HG03175 (cell line): ENCODE data around the gene C1orf174.

Experiments
- ATAC-seq: cut with Tn5 transposase; IDR thresholded peaks from one replicate; pipeline ENCODE4 v1.9.1; 2021; ENCODE audit warnings: mild to moderate bottlenecking, moderate library complexity; ENCODE audit not compliant: unreplicated experiment

C1orf174 gene

GRCh38 chr1:3898475-3898735, 1.7 kb downstream of the C1orf174 start:
- no peak for ATAC-seq

GRCh38 chr1:3896396-3897000, 3.6 kb downstream of the C1orf174 start:
- ATAC-seq, result no peak

- ATAC-seq, result no peak
Measured at GRCh38 chr1:3895951-3896325, 4.1 kb downstream of the C1orf174 start.

- ATAC-seq, result no peak
Measured at GRCh38 chr1:3895279-3895950, 4.7 kb downstream of the C1orf174 start.

GRCh38 chr1:3894626-3895278, 5.3 kb downstream of the C1orf174 start:
- no peak for ATAC-seq

- no peak for ATAC-seq
Measured at GRCh38 chr1:3893190-3893589, 6.9 kb downstream of the C1orf174 start.

- ATAC-seq, result no peak
Measured at GRCh38 chr1:3892748-3893147, 7.3 kb downstream of the C1orf174 start.

GRCh38 chr1:3891329-3891865, 8.7 kb downstream of the C1orf174 start:
- ATAC-seq, result no peak

- peak; percentile 56 for ATAC-seq
Measured at GRCh38 chr1:3890389-3891328, 9.4 kb downstream of the C1orf174 start.

GRCh38 chr1:3889936-3890335, 10.1 kb downstream of the C1orf174 start:
- no peak for ATAC-seq

GRCh38 chr1:3888301-3888700, 11.8 kb downstream of the C1orf174 start:
- ATAC-seq, result no peak

GRCh38 chr1:3886691-3887090, 13.4 kb downstream of the C1orf174 start:
- no peak for ATAC-seq

GRCh38 chr1:3886106-3886670, 13.9 kb downstream of the C1orf174 start:
- no peak for ATAC-seq

- no peak for ATAC-seq
Measured at GRCh38 chr1:3885611-3886010, 14.5 kb downstream of the C1orf174 start.

GRCh38 chr1:3884966-3885365, 15.1 kb downstream of the C1orf174 start:
- ATAC-seq, result no peak

- no peak for ATAC-seq
Measured at GRCh38 chr1:3883194-3883925, 16.7 kb downstream of the C1orf174 start.

GRCh38 chr1:3881193-3881480, 18.9 kb downstream of the C1orf174 start:
- ATAC-seq, result no peak

- no peak for ATAC-seq
Measured at GRCh38 chr1:3880429-3881192, 19.5 kb downstream of the C1orf174 start.

- no peak for ATAC-seq
Measured at GRCh38 chr1:3879787-3880428, 20.2 kb downstream of the C1orf174 start.
